ENCODE data around the gene VWCE. TPM values are rescaled to one million over a fixed set of nuclear protein-coding genes. Genes with fewer than 3 reads are reported as not detected.

VWCE gene
- total RNA-seq, 1 donor from 2014 or later = 0.41 TPM

Other genes starting within 250 kb of the VWCE start
- gene CD5, start 192.8 kb downstream of the VWCE start, total RNA-seq = 0.31 TPM
- 11.9 TPM for gene VPS37C, start 133.9 kb downstream of the VWCE start, total RNA-seq
- gene PGA3, start 91.8 kb downstream of the VWCE start, total RNA-seq = not detected
- 0.82 TPM for gene PGA4, start 73.0 kb downstream of the VWCE start, total RNA-seq
- gene PGA5, start 54.1 kb downstream of the VWCE start, total RNA-seq = not detected
- 326 TPM for gene DDB1, start 37.8 kb upstream of the VWCE start, total RNA-seq
- gene TKFC, start 37.9 kb upstream of the VWCE start, total RNA-seq = 11.7 TPM
- gene CYB561A3, start 66.6 kb upstream of the VWCE start, total RNA-seq = 14.2 TPM
- gene TMEM138, start 67.1 kb upstream of the VWCE start, total RNA-seq = 8.1 TPM
- gene TMEM216, start 97.3 kb upstream of the VWCE start, total RNA-seq = 15.7 TPM
- gene CPSF7, start 134.7 kb upstream of the VWCE start, total RNA-seq = 43.8 TPM
- gene SDHAF2, start 134.8 kb upstream of the VWCE start, total RNA-seq = 23.7 TPM
- 0.51 TPM for gene LRRC10B, start 213.4 kb upstream of the VWCE start, total RNA-seq

Measured in tongue (tissue), 1 donor.